HuH-7.5 (cell line): ENCODE data around the gene FADS1.

Experiments used
- DNase-seq: peaks from one replicate; pipeline ENCODE4 v3.0.0; 2011; ENCODE audit warnings: low spot score

The FADS1 gene

DNA sequence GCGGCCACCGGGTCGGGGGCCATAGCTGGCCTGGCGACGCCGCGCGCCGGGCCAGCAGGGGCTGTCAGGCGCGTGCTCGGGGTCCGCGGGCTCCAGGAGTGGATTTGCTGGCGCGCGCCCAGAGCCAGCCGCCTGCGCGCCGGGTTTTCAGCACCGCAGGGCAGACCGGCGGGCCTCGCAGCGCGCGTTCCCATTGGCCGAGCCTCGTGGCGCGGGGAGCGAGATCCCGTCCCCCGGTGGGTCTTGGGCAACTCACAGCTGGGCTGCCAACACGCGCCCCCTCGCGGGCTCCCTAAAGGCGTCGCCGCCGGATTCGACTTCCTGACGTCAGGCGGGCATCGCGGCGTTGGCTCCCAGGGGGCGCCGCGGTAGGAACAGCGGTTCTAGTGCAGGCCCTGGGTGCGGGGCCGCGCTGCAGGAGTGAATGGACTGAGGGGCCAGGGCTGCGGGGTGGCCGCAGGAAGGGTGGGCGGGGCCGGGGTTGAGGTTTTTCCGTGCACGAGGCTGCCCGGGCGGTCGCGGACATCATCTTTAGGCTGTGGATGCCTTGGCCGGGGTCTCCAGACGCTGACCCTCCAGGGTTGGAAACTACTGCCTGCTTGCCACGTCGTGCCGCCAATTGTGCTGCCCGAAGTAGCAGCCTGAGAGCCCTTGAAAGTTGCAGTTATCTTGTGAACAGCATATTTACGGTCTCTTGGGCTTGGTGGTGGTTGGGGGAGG, at the start of gene FADS1:
Gene FADS1, minus strand, starts transcription at position 268 of the 720 bp plus-strand sequence. Its CDS starts 74 bp downstream, at position 194.
- peak; percentile 99 for DNase-seq

DNA sequence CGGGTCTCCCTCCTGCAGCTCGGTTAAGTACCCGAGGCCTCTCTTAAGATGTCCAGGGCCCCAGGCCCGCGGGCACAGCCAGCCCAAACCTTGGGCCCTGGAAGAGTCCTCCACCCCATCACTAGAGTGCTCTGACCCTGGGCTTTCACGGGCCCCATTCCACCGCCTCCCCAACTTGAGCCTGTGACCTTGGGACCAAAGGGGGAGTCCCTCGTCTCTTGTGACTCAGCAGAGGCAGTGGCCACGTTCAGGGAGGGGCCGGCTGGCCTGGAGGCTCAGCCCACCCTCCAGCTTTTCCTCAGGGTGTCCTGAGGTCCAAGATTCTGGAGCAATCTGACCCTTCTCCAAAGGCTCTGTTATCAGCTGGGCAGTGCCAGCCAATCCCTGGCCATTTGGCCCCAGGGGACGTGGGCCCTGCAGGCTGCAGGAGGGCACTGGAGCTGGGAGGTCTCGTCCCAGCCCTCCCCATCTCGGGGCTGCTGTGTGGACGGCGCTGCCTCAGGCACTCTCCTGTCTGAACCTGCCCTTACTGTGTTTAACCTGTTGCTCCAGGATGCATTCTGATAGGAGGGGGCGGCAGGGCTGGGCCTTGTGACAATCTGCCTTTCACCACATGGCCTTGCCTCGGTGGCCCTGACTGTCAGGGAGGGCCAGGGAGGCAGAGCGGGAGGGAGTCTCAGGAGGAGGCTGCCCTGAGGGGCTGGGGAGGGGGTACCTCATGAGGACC, 49.6 kb upstream of the FADS1 start:
- DNase-seq = no peak

DNA sequence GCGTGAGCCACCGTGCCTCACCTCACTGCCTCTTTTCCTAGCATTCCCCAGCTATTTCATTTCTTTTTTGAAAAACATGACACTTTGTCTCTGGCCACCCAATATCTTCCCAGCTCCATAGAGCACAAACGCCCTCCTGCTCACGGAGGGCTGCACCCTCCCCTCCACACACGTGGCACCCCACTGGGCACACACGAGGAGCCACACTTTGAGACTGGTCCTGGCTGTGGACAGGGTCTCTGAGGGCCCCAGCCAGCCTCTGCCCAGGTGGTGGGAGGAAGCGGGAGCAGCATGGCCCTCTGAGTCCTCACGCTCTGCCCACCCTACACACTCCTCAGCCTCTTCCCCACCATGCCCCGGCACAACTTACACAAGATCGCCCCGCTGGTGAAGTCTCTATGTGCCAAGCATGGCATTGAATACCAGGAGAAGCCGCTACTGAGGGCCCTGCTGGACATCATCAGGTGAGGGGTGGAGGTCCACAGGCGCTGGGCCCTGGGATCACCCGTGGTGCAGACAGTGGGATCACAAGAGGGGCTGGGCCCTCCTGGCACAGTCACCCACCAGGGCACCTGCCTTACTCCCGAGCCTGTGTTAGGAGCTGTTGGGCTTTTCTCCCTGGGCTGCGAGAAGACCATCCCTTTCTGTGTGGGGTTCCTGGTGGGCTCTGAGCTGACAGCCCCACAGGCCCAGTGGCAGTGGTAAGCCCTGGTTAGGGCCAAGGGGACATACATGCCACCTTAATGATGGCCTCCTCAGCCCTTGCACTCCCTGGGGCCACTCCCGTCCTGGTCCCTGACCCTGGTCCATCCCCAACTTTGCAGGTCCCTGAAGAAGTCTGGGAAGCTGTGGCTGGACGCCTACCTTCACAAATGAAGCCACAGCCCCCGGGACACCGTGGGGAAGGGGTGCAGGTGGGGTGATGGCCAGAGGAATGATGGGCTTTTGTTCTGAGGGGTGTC, 48.3 kb upstream of the FADS1 start:
- no peak for DNase-seq

DNA sequence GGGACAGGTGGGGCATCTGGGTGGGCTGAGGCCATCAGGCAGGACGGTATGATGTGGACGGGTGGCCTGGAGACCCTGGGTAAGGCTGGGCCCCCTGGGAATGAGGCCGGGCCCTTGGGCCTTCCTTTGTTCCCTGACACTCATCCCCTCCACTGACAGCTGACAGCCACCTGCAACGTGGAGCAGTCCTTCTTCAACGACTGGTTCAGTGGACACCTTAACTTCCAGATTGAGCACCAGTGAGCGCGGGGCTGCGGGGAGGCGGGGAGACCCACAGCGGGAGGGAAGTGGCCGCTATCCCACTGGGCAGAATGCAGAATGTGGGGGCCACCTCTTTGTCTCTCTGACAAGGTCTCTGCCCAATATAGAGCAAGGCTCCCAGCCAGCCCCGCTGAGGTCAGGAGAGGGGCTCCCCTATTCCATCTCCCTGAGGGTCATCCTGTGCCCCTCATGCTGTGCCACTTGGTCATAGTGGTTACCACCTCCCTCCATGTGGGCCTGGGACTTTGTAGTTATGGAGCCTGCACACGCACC, 46.8 kb upstream of the FADS1 start:
- DNase-seq = no peak

DNA sequence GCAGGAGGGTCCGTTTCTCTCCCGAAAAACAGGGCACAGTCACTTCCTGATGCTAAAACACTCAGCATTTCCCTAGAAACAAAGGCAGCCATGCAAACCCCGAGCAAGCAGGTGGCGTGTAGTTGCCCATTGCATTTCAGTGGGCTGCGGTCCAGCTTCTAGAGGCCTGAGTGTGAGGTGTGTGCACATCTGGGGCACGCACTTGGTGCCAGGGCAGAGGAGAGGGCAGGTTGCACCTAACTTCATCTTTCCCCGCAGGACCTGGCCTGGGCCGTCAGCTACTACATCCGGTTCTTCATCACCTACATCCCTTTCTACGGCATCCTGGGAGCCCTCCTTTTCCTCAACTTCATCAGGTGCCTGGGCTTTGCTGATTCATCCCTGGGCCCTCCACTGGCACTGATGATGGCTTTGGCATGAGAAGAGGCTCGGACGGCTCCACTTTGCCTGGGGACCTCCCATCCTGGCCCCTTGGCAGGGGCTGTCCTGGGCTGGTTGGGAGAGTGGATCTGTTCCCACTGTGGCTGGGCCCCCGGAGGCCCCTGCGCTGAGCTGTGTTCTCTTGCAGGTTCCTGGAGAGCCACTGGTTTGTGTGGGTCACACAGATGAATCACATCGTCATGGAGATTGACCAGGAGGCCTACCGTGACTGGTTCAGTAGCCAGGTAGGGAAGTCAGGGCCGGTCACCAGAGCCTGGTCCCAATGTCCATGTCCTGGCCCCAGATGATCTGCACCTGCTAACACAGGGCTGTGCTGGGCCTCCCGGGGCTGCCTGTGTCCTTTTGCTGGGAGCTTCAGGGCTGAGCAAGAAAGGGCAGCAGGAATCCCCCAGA, 46.1 kb upstream of the FADS1 start:
- DNase-seq = no peak

DNA sequence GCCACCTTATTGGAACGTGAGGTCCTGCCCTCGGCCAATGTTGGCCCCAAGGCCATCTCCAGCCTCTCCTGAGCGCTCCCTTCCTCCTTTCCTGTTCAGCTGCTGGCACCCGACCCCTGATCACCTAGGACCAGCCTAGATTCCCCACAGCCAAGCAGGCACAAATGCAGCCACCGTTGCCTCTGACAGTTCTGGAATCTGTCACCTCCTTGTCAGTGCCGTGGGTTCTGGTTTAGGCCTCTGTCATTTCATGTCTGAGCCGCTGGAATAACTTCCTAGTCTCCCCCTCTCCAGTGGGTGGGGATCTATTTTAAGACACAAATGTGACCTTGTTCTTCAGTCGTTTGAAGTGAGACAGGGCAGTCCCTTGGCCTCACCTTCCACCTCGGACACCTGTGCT, 44.8 kb upstream of the FADS1 start:
- DNase-seq = no peak

DNA sequence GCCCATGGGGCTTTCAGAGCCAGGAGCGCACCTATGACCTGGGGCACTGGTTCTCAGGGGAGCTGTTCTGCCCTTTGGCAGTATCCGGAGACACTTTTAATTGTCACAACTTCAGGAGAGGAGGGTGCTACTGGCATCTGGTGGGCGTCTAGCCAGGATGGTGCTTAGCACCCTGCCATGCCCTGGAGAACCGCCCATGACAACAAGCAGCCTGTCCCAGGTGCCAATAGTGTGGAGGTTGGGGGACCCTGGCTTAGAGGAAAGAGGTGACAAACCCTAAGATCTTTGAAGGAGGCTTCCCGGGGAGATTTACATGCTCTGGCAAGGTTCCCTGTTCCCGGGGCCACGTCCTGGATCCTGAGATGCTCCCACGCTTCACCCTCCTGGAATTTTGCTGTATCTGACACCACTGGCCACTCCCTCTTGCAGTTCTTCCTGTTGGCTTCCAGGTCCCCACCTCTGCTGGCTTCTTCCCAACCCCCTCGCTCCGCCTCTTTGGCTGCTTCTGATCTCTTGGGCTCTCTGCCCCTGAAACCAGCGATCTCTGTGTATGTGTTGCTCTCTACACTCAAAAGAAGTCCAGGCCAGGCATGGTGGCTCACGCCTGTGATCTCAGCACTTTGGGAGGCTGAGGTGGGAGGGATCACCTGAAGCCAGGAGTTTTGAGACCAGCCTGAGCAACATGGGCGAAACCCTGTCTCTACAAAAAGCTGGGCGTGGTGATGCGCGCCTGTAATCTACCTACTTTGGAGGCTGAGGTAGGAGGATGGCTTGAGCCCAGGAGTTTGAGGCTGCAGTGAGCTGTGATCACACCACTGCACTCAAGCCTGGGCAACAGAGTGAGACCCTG, 43.5 kb upstream of the FADS1 start:
- no peak for DNase-seq

DNA sequence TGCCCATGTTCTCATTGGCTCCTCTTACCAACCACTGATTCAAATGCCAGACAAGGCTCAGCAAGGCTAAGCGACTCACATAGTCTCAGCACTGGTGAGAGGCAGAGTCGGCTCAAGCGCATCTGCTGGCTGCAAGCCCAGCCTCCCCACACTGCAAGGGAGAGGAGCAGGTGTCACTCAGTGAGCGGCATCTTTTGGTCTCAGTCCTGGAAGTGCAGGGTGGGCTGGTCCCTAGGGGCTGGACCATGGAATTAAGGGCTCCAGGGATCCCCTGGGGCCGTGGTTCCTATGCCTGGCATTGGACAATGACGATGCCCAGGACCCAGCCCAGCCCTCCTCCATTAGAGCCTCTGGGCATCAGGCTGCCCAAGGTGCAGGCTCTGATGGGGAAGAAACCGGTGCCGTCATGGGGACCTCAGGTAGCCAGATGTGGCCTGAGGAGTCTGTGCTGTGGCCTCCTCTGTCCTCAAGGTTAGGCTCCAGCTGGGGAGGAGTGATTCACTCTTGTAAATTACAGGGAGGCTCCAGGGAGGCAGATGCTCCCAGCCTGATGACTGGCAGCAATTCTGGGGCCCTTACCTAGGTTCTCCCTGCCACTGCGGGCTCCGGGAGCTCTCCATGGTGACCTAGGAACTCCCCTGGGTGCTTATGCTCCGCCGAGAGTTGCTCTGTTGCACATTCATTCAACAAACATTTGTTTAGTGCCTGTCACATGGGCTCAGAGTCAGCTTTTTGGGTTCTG, 39.3 kb upstream of the FADS1 start:
- no peak for DNase-seq

DNA sequence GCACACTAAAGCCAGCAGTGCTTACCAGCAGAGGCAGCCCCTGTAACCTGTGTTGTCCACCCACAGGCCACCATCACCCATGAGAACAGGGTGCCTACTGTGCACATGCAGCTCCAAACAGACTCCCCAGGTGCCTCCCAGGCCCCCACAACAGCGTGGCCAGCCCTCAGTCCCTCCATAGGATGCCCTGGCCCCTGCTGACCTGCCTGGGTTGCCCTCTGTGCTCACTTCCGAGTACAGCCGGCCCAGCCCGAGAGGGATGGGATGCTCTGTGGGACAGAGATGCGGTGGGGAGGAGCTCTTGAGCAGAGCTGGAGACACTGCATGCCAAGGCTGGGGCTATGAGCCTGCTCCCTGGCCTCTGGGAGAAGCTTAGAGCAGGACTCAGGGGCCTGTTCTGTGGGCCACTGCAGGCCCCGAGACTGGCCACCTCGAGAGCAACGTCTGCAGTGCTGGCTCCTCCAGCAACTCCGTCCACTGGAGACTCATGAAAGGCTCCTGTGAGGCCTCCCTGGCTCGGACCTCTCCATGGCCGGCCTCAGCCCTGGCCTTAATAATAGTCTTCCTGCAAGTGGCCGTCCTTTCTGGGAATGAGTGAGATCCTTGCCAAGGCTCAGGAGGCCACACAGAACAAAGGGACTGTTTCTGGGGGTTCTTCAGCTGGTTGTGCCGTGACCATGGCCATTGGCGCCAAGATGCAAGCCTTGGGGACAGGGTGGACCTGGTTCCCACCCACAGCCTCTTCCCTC, 38.3 kb upstream of the FADS1 start:
- no peak for DNase-seq

DNA sequence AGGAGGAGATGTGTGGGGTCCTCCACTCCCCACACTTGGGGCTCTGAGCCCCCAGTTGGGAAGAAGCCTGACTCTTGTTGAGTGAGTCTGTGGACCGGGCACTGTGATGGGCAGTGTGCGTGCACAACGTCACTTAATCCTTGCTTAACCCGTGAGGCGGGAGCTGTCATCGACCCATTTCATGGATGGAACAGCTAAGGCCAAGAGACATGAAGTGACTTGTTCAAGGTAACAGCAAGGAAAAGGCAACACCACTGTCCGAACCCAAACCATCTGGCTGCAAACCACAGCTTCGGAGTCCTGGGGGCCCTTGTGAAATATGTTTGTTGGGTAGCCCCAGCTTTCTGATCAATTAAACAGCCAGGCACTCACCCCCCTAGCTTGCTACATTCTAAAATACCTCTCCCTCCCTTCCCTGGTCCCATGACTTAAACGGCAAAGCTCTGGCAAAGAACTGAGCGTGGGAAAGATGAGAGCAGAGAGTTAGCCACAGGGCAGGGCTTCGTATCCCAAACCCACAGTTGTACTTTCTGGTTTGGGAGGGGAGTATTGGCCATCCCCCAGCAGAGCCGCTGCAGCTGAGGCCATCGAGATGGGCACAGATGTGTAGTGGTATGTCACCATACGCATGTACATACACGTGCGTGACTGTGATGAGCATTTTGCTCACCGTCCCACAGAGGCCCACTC, 37.5 kb upstream of the FADS1 start:
- no peak for DNase-seq

DNA sequence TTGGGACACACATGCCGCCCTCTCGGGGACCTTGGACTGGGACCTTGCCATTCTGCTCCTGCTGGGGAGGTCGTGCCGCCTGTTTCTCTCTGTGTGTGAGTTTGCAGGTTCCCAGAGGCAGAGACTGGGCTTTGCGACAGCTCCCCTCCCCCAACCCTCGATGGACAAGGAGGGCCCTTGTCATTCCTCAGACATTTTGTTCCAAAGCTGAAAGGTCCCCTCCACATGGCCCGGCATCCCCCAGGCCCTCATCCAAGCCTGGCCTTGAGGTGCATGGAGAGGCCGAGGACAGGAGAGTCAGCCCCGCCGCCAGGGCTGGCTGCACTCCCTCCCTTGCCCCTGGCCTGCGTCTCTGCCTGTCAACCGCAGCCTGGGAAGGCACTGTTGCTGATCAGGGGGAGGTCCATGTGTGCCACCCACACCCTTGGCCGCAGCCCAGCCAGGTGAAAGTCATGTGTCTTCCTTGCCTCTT, 36.9 kb upstream of the FADS1 start:
- no peak for DNase-seq

DNA sequence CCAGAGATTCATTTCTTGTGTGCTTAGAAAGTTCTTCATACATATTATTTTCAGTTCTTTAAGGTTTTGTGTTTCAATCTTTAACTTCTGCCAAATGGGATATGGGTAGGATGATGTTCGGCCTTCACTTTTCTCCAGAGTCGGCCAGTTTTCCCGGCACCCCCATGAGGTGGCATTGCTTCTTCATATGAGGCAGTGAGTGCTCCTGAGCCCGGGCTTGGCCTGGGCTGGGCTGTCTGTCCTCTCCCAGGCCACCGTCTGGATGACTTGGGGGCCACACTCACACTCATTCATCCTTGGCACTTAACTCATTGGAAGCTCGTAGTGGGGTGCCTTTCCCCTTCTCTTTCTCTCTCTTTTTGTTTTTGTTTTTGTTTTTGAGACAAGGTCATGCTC, 35.1 kb upstream of the FADS1 start:
- DNase-seq = no peak

DNA sequence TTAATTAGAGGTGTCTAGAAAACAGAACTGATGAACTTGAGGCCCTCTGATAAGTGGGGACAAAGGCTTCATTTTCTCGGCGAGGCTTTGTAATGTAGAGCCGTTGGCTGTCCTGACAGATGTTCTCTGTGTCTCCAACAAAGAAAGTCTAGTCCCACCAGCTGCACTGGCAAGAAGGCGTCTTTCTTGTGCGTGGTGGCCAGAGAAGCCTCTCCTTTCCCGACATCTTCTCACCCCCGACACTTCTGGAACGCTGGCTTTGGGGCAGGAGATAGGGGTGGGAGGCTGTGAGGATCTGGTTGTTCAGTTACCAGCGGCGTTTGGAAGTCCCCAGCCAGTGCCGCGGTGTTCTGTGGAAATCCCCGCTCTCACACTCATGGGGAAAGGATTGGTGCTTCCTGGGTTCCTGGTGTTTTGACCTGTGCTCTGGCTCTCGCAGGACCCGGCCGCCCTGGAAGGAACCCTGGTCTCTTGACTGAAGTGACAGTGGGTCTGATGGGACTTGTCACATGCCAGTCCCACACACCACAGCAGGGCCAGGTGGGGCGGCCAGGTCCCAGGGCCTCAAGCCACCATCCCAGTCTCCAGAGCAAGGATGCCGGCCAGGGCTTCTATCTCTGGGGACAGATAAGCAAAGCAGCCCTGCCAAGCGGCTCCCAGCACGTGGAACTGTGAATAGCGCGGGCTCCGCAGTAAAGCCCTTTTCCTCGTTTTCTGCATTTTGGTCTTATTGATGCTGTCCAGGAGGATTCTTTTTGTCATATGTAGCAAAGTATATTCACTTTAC, 34.5 kb upstream of the FADS1 start:
- no peak for DNase-seq

DNA sequence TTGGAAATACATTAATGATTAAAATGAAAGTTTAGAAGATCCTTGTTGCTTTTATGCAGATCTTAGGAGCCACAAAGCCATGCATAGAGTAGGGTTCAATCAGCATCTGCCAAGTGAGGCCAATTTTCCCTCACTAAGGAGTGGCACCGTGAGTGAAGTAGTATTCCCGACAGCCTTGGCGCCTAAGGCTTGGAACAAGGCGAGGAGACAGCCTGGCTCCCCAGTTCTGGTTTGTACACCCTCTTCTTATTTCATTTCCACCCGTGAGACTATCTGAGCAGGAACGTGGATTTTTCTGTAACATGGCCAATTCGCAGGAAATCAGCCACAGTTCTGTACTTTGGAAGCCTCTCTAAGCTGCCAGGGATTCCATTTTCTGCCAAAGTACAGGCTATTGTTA, 33.9 kb upstream of the FADS1 start:
- DNase-seq = no peak

DNA sequence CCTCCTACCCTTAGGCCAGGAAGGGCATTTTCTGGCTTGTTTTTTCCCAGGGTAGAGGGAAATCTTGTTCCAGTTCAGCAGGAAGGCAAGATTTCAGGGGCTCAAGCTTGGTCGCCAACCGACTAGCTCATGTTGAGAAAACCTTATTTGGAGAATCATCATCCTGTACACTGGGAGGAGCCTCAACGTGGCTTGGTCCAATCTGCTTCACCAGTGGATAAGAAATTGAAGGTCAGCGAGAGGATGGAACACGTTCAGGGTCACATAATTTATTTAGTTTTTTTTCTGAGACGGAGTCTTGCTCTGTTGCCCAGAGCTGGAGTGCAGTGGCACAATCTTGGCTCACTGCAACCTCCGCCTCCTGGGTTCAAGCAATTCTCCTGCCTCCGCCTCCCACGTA, 31.8 kb upstream of the FADS1 start:
- DNase-seq = no peak

DNA sequence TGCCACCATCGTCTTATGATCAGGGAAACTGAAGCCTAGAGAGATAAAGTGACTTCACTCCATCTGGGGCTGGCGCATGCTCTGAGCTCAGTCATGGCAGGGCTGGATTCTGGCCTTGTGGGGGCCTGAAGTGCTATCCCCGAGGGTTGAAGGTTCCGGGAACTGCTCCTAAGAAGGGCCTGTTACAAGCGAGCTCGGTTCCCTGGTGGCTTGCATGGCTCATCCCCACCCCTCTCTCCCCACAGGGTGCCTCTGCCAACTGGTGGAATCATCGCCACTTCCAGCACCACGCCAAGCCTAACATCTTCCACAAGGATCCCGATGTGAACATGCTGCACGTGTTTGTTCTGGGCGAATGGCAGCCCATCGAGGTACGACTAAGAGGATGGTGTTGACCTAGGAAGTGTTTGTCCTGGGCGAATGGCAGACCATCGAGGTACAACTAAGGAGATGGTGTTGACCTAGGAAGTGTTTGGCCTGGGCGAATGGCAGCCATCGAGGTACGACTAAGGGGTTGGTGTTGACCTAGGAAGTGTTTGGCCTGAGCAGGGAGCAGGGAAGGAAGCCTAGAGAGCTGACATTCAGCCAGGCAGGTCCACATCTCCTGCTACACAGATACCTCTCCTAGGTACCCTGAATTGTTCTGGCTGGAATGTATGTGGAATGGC, 31.2 kb upstream of the FADS1 start:
- no peak for DNase-seq
